HG02981 (cell line): ENCODE data around the gene TMEM8B.
A peak's percentile ranks its signal among the peaks of the same experiment; 100 is the strongest.

Experiments
- ATAC-seq: cut with Tn5 transposase; IDR thresholded peaks from one replicate; pipeline ENCODE4 v1.9.1; 2021; ENCODE audit warnings: mild to moderate bottlenecking, moderate library complexity; ENCODE audit not compliant: unreplicated experiment

Gene TMEM8B

GRCh38 chr9:35839926-35840325 lies 10.9 kb downstream of the TMEM8B start:
- no peak for ATAC-seq

GRCh38 chr9:35840881-35841644 lies 12.0 kb downstream of the TMEM8B start:
- no peak for ATAC-seq

GRCh38 chr9:35841645-35841900 lies 12.5 kb downstream of the TMEM8B start:
- no peak for ATAC-seq

GRCh38 chr9:35842020-35842745 lies 13.2 kb downstream of the TMEM8B start:
- ATAC-seq, result no peak

- ATAC-seq, result peak; percentile 45
Measured at GRCh38 chr9:35842795-35843194, 13.8 kb downstream of the TMEM8B start.

- ATAC-seq, result no peak
Measured at GRCh38 chr9:35844628-35845270, 15.7 kb downstream of the TMEM8B start.

- ATAC-seq, result no peak
Measured at GRCh38 chr9:35845824-35846771, 17.1 kb downstream of the TMEM8B start.

GRCh38 chr9:35847792-35848572 lies 19.0 kb downstream of the TMEM8B start:
- peak; percentile 94 for ATAC-seq

- ATAC-seq, result no peak
Measured at GRCh38 chr9:35852267-35852815, 23.3 kb downstream of the TMEM8B start.

GRCh38 chr9:35852876-35853865 lies 24.1 kb downstream of the TMEM8B start:
- ATAC-seq, result no peak

GRCh38 chr9:35854091-35854762 lies 25.2 kb downstream of the TMEM8B start:
- no peak for ATAC-seq

GRCh38 chr9:35856206-35856605 lies 27.2 kb downstream of the TMEM8B start:
- ATAC-seq, result no peak

- ATAC-seq, result no peak
Measured at GRCh38 chr9:35856882-35857281, 27.9 kb downstream of the TMEM8B start.

GRCh38 chr9:35858458-35858857 lies 29.4 kb downstream of the TMEM8B start:
- ATAC-seq, result no peak

- no peak for ATAC-seq
Measured at GRCh38 chr9:35859310-35859989, 30.4 kb downstream of the TMEM8B start.

GRCh38 chr9:35859990-35860339 lies 30.9 kb downstream of the TMEM8B start:
- no peak for ATAC-seq

- ATAC-seq, result no peak
Measured at GRCh38 chr9:35861161-35861897, 32.3 kb downstream of the TMEM8B start.
